HL-60 (cell line): ENCODE data around the gene GRXCR1.

Source experiments
- DNase-seq, 2 experiments: peaks; one replicate each; pipeline ENCODE4 v3.0.0-alpha.2; 2010 to 2020; ENCODE audit warnings: low read depth in 1 of 2, low spot score in 1 of 2
- H3K27ac ChIP-seq: fragments of 250-450 bp; sonication (Bioruptor Pico); replicated peaks from 2 replicates; pipeline ENCODE4 v1.5.1; 2020; ENCODE audit warnings: mild to moderate bottlenecking, moderate library complexity
- H3K27me3 ChIP-seq: fragments of 250-450 bp; sonication (Bioruptor Pico); 2 replicates; pipeline ENCODE4 v1.5.1; 2021; ENCODE audit warnings: mild to moderate bottlenecking, moderate library complexity; ENCODE audit not compliant: insufficient read depth, poor library complexity, severe bottlenecking
- H3K4me3 ChIP-seq: replicated peaks from 2 replicates; pipeline ENCODE4 v1.5.1; 2011; ENCODE audit warnings: mild to moderate bottlenecking, control low read depth, low read length; ENCODE audit not compliant: insufficient read depth
- CTCF ChIP-seq: IDR thresholded peaks from one replicate; pipeline ENCODE4 v1.5.1; 2011; ENCODE audit warnings: low read length, control low read depth, inconsistent platforms; ENCODE audit not compliant: insufficient read depth
- GABPA ChIP-seq: IDR thresholded peaks from 2 replicates; pipeline ENCODE4 v1.6.1; 2012; ENCODE audit warnings: low read depth
- POLR2AphosphoS5 ChIP-seq: IDR thresholded peaks from 2 replicates; pipeline ENCODE4 v1.6.1; 2012; ENCODE audit warnings: low read depth
- SPI1 ChIP-seq: IDR thresholded peaks from 2 replicates; pipeline ENCODE4 v1.6.1; 2012; ENCODE audit warnings: low read depth, mild to moderate bottlenecking, borderline replicate concordance
- TF ChIP-seq, protein P1 (sequence below): IDR thresholded peaks from 2 replicates; pipeline ENCODE4 v1.6.1; 2012; ENCODE audit warnings: low read depth; ENCODE audit not compliant: insufficient replicate concordance

GRXCR1 gene

GRCh38 chr4:43041632-43042031 is 149.1 kb downstream of the GRXCR1 start:
- no peaks in the 10 kb centered on the region for H3K27me3 ChIP-seq
- TF ChIP-seq GABPA (no peak), POLR2AphosphoS5 (no peak), CTCF (no peak), SPI1 (no peak)
- TF ChIP-seq, protein P1, sequence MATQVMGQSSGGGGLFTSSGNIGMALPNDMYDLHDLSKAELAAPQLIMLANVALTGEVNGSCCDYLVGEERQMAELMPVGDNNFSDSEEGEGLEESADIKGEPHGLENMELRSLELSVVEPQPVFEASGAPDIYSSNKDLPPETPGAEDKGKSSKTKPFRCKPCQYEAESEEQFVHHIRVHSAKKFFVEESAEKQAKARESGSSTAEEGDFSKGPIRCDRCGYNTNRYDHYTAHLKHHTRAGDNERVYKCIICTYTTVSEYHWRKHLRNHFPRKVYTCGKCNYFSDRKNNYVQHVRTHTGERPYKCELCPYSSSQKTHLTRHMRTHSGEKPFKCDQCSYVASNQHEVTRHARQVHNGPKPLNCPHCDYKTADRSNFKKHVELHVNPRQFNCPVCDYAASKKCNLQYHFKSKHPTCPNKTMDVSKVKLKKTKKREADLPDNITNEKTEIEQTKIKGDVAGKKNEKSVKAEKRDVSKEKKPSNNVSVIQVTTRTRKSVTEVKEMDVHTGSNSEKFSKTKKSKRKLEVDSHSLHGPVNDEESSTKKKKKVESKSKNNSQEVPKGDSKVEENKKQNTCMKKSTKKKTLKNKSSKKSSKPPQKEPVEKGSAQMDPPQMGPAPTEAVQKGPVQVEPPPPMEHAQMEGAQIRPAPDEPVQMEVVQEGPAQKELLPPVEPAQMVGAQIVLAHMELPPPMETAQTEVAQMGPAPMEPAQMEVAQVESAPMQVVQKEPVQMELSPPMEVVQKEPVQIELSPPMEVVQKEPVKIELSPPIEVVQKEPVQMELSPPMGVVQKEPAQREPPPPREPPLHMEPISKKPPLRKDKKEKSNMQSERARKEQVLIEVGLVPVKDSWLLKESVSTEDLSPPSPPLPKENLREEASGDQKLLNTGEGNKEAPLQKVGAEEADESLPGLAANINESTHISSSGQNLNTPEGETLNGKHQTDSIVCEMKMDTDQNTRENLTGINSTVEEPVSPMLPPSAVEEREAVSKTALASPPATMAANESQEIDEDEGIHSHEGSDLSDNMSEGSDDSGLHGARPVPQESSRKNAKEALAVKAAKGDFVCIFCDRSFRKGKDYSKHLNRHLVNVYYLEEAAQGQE: no peak

GRCh38 chr4:43047058-43047457 is 154.5 kb downstream of the GRXCR1 start:
- Histone ChIP-seq H3K4me3 (no peak overlapping the region), H3K27ac (no peak overlapping the region), H3K27me3 (no peaks in the 10 kb centered on the region)
- TF ChIP-seq CTCF (no peak), GABPA (no peak)
- TF ChIP-seq, protein P1: no peak
- no peak for DNase-seq

More at GRCh38 chr4:43041632-43042031, 149.1 kb downstream of the GRXCR1 start:
- H3K4me3 ChIP-seq: no peak overlapping the region
- H3K27ac ChIP-seq: no peak overlapping the region
- DNase-seq: no peak

GRCh38 chr4:43048570-43048969 is 156.1 kb downstream of the GRXCR1 start:
- H3K27me3 ChIP-seq: no peaks in the 10 kb centered on the region
- no peak overlapping the region for H3K27ac ChIP-seq
- DNase-seq: no peak
- TF ChIP-seq POLR2AphosphoS5: no peak
- TF ChIP-seq, protein P1: no peak
- TF ChIP-seq GABPA: no peak
- TF ChIP-seq CTCF: no peak
- TF ChIP-seq SPI1: no peak
- no peak overlapping the region for H3K4me3 ChIP-seq
